PC-3 (cell line): Measurements from ENCODE around the gene STRN3. TPM values are rescaled to one million over a fixed set of nuclear protein-coding genes. Genes with fewer than 3 reads are reported as not detected.

ENCODE experiments used
- ATAC-seq: fragments of 200-7000 bp; cut with Tn5 transposase; 2 replicates; pipeline ENCODE4 v1.9.1; 2020; ENCODE audit warnings: mild to moderate bottlenecking, moderate library complexity
- BruUV-seq: library from RNA; stranded (reverse); fragments of 400-500 nt; replicated peaks from 2 replicates; lab custom pipeline; 2021; lab: Mats Ljungman, UMichigan
- CTCF ChIA-PET: fragments of 300-600 bp; sonication (Branson Sonifier 250); formaldehyde crosslinking; loops from one replicate; lab custom pipeline; 2022; ENCODE audit warnings: antibody characterized with exemption; lab: Charles Lee
- POLR2A ChIA-PET: fragments of 300-600 bp; sonication (Branson Sonifier 250); formaldehyde crosslinking; loops from one replicate; lab custom pipeline; 2022; ENCODE audit warnings: antibody characterized with exemption; ENCODE audit not compliant: unreplicated experiment; lab: Charles Lee
- DNase-seq: peaks from one replicate; pipeline ENCODE4 v3.0.0-alpha.2; 2015
- H2AFZ ChIP-seq: fragments of 300-600 bp; sonication (generic); 2 replicates; pipeline ENCODE4 v1.6.0; 2016; ENCODE audit warnings: antibody characterized with exemption, low read length
- H3F3A ChIP-seq: fragments of 300-600 bp; sonication (generic); one replicate; pipeline ENCODE4 v1.6.0; 2017; ENCODE audit warnings: antibody characterized with exemption, low read length, control low read depth, mild to moderate bottlenecking; ENCODE audit not compliant: unreplicated experiment
- H3K27ac ChIP-seq: fragments of 300-600 bp; sonication (generic); 2 replicates; pipeline ENCODE4 v1.5.1; 2016; ENCODE audit warnings: mild to moderate bottlenecking, low read length
- H3K27me3 ChIP-seq: fragments of 300-600 bp; sonication (generic); 2 replicates; pipeline ENCODE4 v1.6.1; 2016; ENCODE audit warnings: low read length, mixed read lengths
- H3K36me3 ChIP-seq: fragments of 300-600 bp; sonication (generic); 2 replicates; pipeline ENCODE4 v1.6.1; 2016; ENCODE audit warnings: low read depth, mixed run types, low read length, mixed read lengths
- H3K4me1 ChIP-seq: fragments of 300-600 bp; sonication (generic); 2 replicates; pipeline ENCODE4 v1.5.1; 2016; ENCODE audit warnings: low read length; ENCODE audit not compliant: insufficient read depth
- H3K4me2 ChIP-seq: fragments of 300-600 bp; sonication (generic); 2 replicates; pipeline ENCODE4 v1.6.0; 2016; ENCODE audit warnings: low read length
- H3K4me3 ChIP-seq: fragments of 300-600 bp; sonication (generic); 2 replicates; pipeline ENCODE4 v1.5.1; 2016; ENCODE audit warnings: mild to moderate bottlenecking, low read length, mixed read lengths
- H3K79me2 ChIP-seq: fragments of 300-600 bp; sonication (generic); 2 replicates; pipeline ENCODE4 v1.6.1; 2017; ENCODE audit warnings: low read length, mixed read lengths
- H3K9ac ChIP-seq: fragments of 300-600 bp; sonication (generic); 2 replicates; pipeline ENCODE4 v1.6.0; 2016; ENCODE audit warnings: mild to moderate bottlenecking, low read length
- H3K9me2 ChIP-seq: fragments of 300-600 bp; sonication (generic); replicated peaks from 2 replicates; pipeline ENCODE4 v1.6.1; 2016; ENCODE audit warnings: mixed run types, low read length, mixed read lengths
- H3K9me3 ChIP-seq: fragments of 300-600 bp; sonication (generic); 2 replicates; pipeline ENCODE4 v1.6.1; 2016; ENCODE audit warnings: low read length, mixed read lengths
- H4K20me1 ChIP-seq: fragments of 300-600 bp; sonication (generic); 2 replicates; pipeline ENCODE4 v1.6.1; 2016; ENCODE audit warnings: low read length, mixed read lengths
- CTCF ChIP-seq: fragments of 300-600 bp; sonication (generic); conservative IDR thresholded peaks from 2 replicates; pipeline ENCODE4 v1.5.1; 2017; ENCODE audit warnings: antibody characterized with exemption, low read depth, mild to moderate bottlenecking, low read length
- EZH2 ChIP-seq: fragments of 300-600 bp; sonication (generic); IDR thresholded peaks from one replicate; pipeline ENCODE4 v1.6.1; 2017; ENCODE audit warnings: antibody characterized with exemption, mild to moderate bottlenecking, low read length; ENCODE audit not compliant: unreplicated experiment
- EZH2phosphoT487 ChIP-seq: fragments of 300-600 bp; sonication (generic); IDR thresholded peaks from 2 replicates; pipeline ENCODE4 v1.6.1; 2018; ENCODE audit warnings: mild to moderate bottlenecking, antibody characterized with exemption, low read length, borderline replicate concordance
- intact Hi-C: fragments of 100-400 bp; cut with micrococcal nuclease; formaldehyde crosslinking; loops from 2 replicates; pipeline ENCODE4 v1.9.0; 2023
- total RNA-seq: library from RNA; depleted of rRNA; stranded (reverse); fragments of >200 nt; gene quantifications from 2 replicates; pipeline ENCODE4 v1.2.3, GENCODE V29; 2014

Gene STRN3
- total RNA-seq, 1 experiment from 2014 or later = 41.4 TPM

GRCh38 chr14:30994681-30995620 is 31.2 kb downstream of the STRN3 start:
- H3K9me3 ChIP-seq = no peaks in the 10 kb centered on the region
- TF ChIP-seq EZH2 = no peak
- TF ChIP-seq CTCF = no peak
- H3K36me3 ChIP-seq = peaks cover 20% of the 10 kb centered on the region; the same call in 1 of the 2 replicates
- no peaks in the 10 kb centered on the region for H3K27me3 ChIP-seq
- peaks cover 17% of the 10 kb centered on the region for H3K4me1 ChIP-seq
- H3K27ac ChIP-seq = no peak overlapping the region
- H3K79me2 ChIP-seq = peaks cover 98% of the 10 kb centered on the region
- no peak overlapping the region for H2AFZ ChIP-seq
- H4K20me1 ChIP-seq = peaks cover 6% of the 10 kb centered on the region; the same call in 1 of the 2 replicates
- H3K9ac ChIP-seq = no peak overlapping the region
- DNase-seq = peak; percentile 33
- H3K9me2 ChIP-seq = no peaks in the 10 kb centered on the region
- H3K4me2 ChIP-seq = peak overlapping the region; percentile 38
- peaks cover 6% of the 10 kb centered on the region for H3F3A ChIP-seq
- H3K4me3 ChIP-seq = no peak overlapping the region
- CTCF ChIA-PET = no interaction called here
- BruUV-seq = no TSS peak
- peak; percentile 50 for ATAC-seq
- POLR2A ChIA-PET = interaction anchor here (0.6 to 0.7 kb wide), 4 partner anchors 14 to 433 kb away, joined by 3 to 8 read pairs (median 5); no protein-coding TSS in a partner anchor
- intact Hi-C loops = loop anchor here (2.0 kb wide), 1 partner anchor 30 kb away; the partner anchor contains the start of gene AP4S1

- no peak for ATAC-seq
Measured at GRCh38 chr14:30993071-30993470, 33.1 kb downstream of the STRN3 start.

More at GRCh38 chr14:30993071-30993470, 33.1 kb downstream of the STRN3 start:
- Histone ChIP-seq H3K4me1 (peaks cover 22% of the 10 kb centered on the region), H3K27me3 (no peaks in the 10 kb centered on the region), H3K79me2 (peaks cover 98% of the 10 kb centered on the region), H3K4me2 (no peak overlapping the region), H3K36me3 (peaks cover 2% of the 10 kb centered on the region; the same call in 1 of the 2 replicates), H3K9me3 (no peaks in the 10 kb centered on the region), H3K27ac (no peak overlapping the region), H2AFZ (no peak overlapping the region), H3K9me2 (no peaks in the 10 kb centered on the region), H4K20me1 (peaks cover 6% of the 10 kb centered on the region; the same call in 1 of the 2 replicates), H3F3A (peaks cover 6% of the 10 kb centered on the region), H3K4me3 (no peak overlapping the region), H3K9ac (no peak overlapping the region)
- intact Hi-C loops = no loop called here
- CTCF ChIA-PET = no interaction called here
- DNase-seq = no peak
- no TSS peak for BruUV-seq
- POLR2A ChIA-PET = no interaction called here
- no peak for TF ChIP-seq CTCF
- TF ChIP-seq EZH2 = no peak
- TF ChIP-seq EZH2phosphoT487 = no peak
